ENCODE measurements around the gene JMJD4. TPM values are rescaled to one million over a fixed set of nuclear protein-coding genes. Genes with fewer than 3 reads are reported as not detected.

Gene JMJD4
- total and polyA plus RNA-seq, 9 of the 15 experiments (the other 6 are each of a cell fraction or from before 2014, with no cell fraction given), result 1.4 to 42.6 (median 29.2) TPM

Other genes with a start within 250 kb of the JMJD4 start
- gene ZNF678, start 171.7 kb downstream of the JMJD4 start, total RNA-seq (2014; rRNA removed), result 7.8 and 13.3 TPM in 2 replicates
- gene ZNF678, start 171.7 kb downstream of the JMJD4 start, total RNA-seq (2014; rRNA removed; fragmentation: Illumina TruSeq; extraction: Trizol), result 16.7 and 18.1 TPM in 2 replicates
- 12.1 and 16.8 TPM in 2 replicates for gene ZNF678, start 171.7 kb downstream of the JMJD4 start, total RNA-seq (2015; rRNA removed; fragmentation: Illumina TruSeq; extraction: Trizol)
- gene ZNF678, start 171.7 kb downstream of the JMJD4 start, total RNA-seq (2021), result 9.0 and 10.6 TPM in 2 replicates
- 8.0 and 8.2 TPM in 2 replicates for gene ZNF678, start 171.7 kb downstream of the JMJD4 start, polyA plus RNA-seq (2011; rRNA removed)
- 9.1 and 9.7 TPM in 2 replicates for gene ZNF678, start 171.7 kb downstream of the JMJD4 start, polyA plus RNA-seq (2014; fragmentation: Illumina TruSeq; extraction: Trizol)
- 1 to 10 TPM; 3.0 to 3.2 TPM for gene ZNF678, start 171.7 kb downstream of the JMJD4 start, polyA plus RNA-seq (2014; fragmentation: Nextera tagmentation; extraction: Ambion mirVana)
- gene ZNF678, start 171.7 kb downstream of the JMJD4 start, polyA plus RNA-seq (2014; rRNA removed), result 4.2 and 6.1 TPM in 2 replicates
- gene SNAP47, start 133 bp upstream of the JMJD4 start, total RNA-seq (2014; rRNA removed), result 40.9 and 49.6 TPM in 2 replicates
- 30.7 and 32.7 TPM in 2 replicates for gene SNAP47, start 133 bp upstream of the JMJD4 start, total RNA-seq (2014; rRNA removed; fragmentation: Illumina TruSeq; extraction: Trizol)
- 32.5 and 33.2 TPM in 2 replicates for gene SNAP47, start 133 bp upstream of the JMJD4 start, total RNA-seq (2015; rRNA removed; fragmentation: Illumina TruSeq; extraction: Trizol)
- 37.3 and 41.3 TPM in 2 replicates for gene SNAP47, start 133 bp upstream of the JMJD4 start, total RNA-seq (2021)
- gene SNAP47, start 133 bp upstream of the JMJD4 start, polyA plus RNA-seq (2011; rRNA removed), result 32.1 and 36.8 TPM in 2 replicates
- gene SNAP47, start 133 bp upstream of the JMJD4 start, polyA plus RNA-seq (2014; fragmentation: Illumina TruSeq; extraction: Trizol), result 32.6 and 36.8 TPM in 2 replicates
- 1 to 10 TPM; 2.5 to 4.4 TPM for gene SNAP47, start 133 bp upstream of the JMJD4 start, polyA plus RNA-seq (2014; fragmentation: Nextera tagmentation; extraction: Ambion mirVana)
- gene SNAP47, start 133 bp upstream of the JMJD4 start, polyA plus RNA-seq (2014; rRNA removed), result 24.9 and 33.0 TPM in 2 replicates
- gene PRSS38, start 80.4 kb upstream of the JMJD4 start, total RNA-seq (2014; rRNA removed), result not detected in 2 replicates
- not detected in 2 replicates for gene PRSS38, start 80.4 kb upstream of the JMJD4 start, total RNA-seq (2014; rRNA removed; fragmentation: Illumina TruSeq; extraction: Trizol)
- 0.14 TPM in 1 of 2 replicates, not detected in the other for gene PRSS38, start 80.4 kb upstream of the JMJD4 start, total RNA-seq (2015; rRNA removed; fragmentation: Illumina TruSeq; extraction: Trizol)
- gene PRSS38, start 80.4 kb upstream of the JMJD4 start, total RNA-seq (2021), result not detected in 2 replicates
- gene PRSS38, start 80.4 kb upstream of the JMJD4 start, polyA plus RNA-seq (2011; rRNA removed), result 0.15 TPM in 1 of 2 replicates, not detected in the other
- 0.09 TPM in 1 of 2 replicates, not detected in the other for gene PRSS38, start 80.4 kb upstream of the JMJD4 start, polyA plus RNA-seq (2014; fragmentation: Illumina TruSeq; extraction: Trizol)
- gene PRSS38, start 80.4 kb upstream of the JMJD4 start, polyA plus RNA-seq (2014; fragmentation: Nextera tagmentation; extraction: Ambion mirVana), result not detected
- gene PRSS38, start 80.4 kb upstream of the JMJD4 start, polyA plus RNA-seq (2014; rRNA removed), result not detected in 2 replicates
- gene WNT9A, start 212.6 kb upstream of the JMJD4 start, total RNA-seq (2014; rRNA removed), result 0.04 TPM in 1 of 2 replicates, not detected in the other
- gene WNT9A, start 212.6 kb upstream of the JMJD4 start, total RNA-seq (2014; rRNA removed; fragmentation: Illumina TruSeq; extraction: Trizol), result 0.04 TPM in 1 of 2 replicates, not detected in the other
- not detected in 2 replicates for gene WNT9A, start 212.6 kb upstream of the JMJD4 start, total RNA-seq (2015; rRNA removed; fragmentation: Illumina TruSeq; extraction: Trizol)
- 0.04 and 0.16 TPM in 2 replicates for gene WNT9A, start 212.6 kb upstream of the JMJD4 start, total RNA-seq (2021)
- gene WNT9A, start 212.6 kb upstream of the JMJD4 start, polyA plus RNA-seq (2011; rRNA removed), result 0.10 and 0.12 TPM in 2 replicates
- gene WNT9A, start 212.6 kb upstream of the JMJD4 start, polyA plus RNA-seq (2014; fragmentation: Illumina TruSeq; extraction: Trizol), result 0.03 and 0.07 TPM in 2 replicates
- not detected for gene WNT9A, start 212.6 kb upstream of the JMJD4 start, polyA plus RNA-seq (2014; fragmentation: Nextera tagmentation; extraction: Ambion mirVana)
- 0.07 and 0.17 TPM in 2 replicates for gene WNT9A, start 212.6 kb upstream of the JMJD4 start, polyA plus RNA-seq (2014; rRNA removed)